Activated CD4-positive, alpha-beta T cell treated with anti-CD3 and anti-CD28 coated beads, Interleukin-2, amount 50 U/mL, for 16 hours (primary cell): Measurements from ENCODE around the gene SH3PXD2A.
"Not testable (repeated sequence)": the region's sequence is repeated elsewhere in the genome, so short reads cannot be mapped to it uniquely, and the experiment has no call there.

Source experiments
- DNase-seq: peaks from one replicate; pipeline ENCODE4 v3.0.0-alpha.2; 2020

Gene SH3PXD2A

GRCh38 chr10:103742824-103743223, 112.6 kb downstream of the SH3PXD2A start:
- no peak for DNase-seq

GRCh38 chr10:103740611-103741010, 114.8 kb downstream of the SH3PXD2A start:
- no peak for DNase-seq

- no peak for DNase-seq
Measured at GRCh38 chr10:103739039-103739764, 116.2 kb downstream of the SH3PXD2A start.

- no peak for DNase-seq
Measured at GRCh38 chr10:103737735-103738367, 117.5 kb downstream of the SH3PXD2A start.

GRCh38 chr10:103736763-103737162, 118.6 kb downstream of the SH3PXD2A start:
- peak; percentile 32 for DNase-seq

- no peak for DNase-seq
Measured at GRCh38 chr10:103736044-103736443, 119.3 kb downstream of the SH3PXD2A start.

GRCh38 chr10:103734731-103735130, 120.6 kb downstream of the SH3PXD2A start:
- no peak for DNase-seq

- no peak for DNase-seq
Measured at GRCh38 chr10:103733045-103733419, 122.3 kb downstream of the SH3PXD2A start.

- no peak for DNase-seq
Measured at GRCh38 chr10:103732339-103733044, 122.9 kb downstream of the SH3PXD2A start.

GRCh38 chr10:103731609-103732270, 123.6 kb downstream of the SH3PXD2A start:
- DNase-seq: no peak

GRCh38 chr10:103731026-103731425, 124.3 kb downstream of the SH3PXD2A start:
- not testable (repeated sequence) for DNase-seq

- DNase-seq: no peak
Measured at GRCh38 chr10:103729851-103730250, 125.5 kb downstream of the SH3PXD2A start.

- DNase-seq: no peak
Measured at GRCh38 chr10:103727991-103728689, 127.2 kb downstream of the SH3PXD2A start.

- no peak for DNase-seq
Measured at GRCh38 chr10:103727546-103727963, 127.8 kb downstream of the SH3PXD2A start.

- DNase-seq: no peak
Measured at GRCh38 chr10:103726637-103727036, 128.7 kb downstream of the SH3PXD2A start.

- DNase-seq: no peak
Measured at GRCh38 chr10:103725242-103725641, 130.1 kb downstream of the SH3PXD2A start.

- DNase-seq: no peak
Measured at GRCh38 chr10:103724771-103725170, 130.6 kb downstream of the SH3PXD2A start.

GRCh38 chr10:103724074-103724473, 131.3 kb downstream of the SH3PXD2A start:
- DNase-seq: no peak

- no peak for DNase-seq
Measured at GRCh38 chr10:103723557-103723956, 131.8 kb downstream of the SH3PXD2A start.

- DNase-seq: no peak
Measured at GRCh38 chr10:103722632-103723031, 132.7 kb downstream of the SH3PXD2A start.

- no peak for DNase-seq
Measured at GRCh38 chr10:103720964-103721335, 134.4 kb downstream of the SH3PXD2A start.

GRCh38 chr10:103720328-103720963, 134.9 kb downstream of the SH3PXD2A start:
- DNase-seq: no peak
